ENCODE data around the gene TMEM184B.

GRCh38 chr22:38193580-38193979 is 79.2 kb downstream of the TMEM184B start:
- no peak for TF ChIP-seq CTCF (IDR thresholded peaks at IDR 0.05; ENCODE audit: insufficient read depth, low read length, poor library complexity, severe bottlenecking)
- TF ChIP-seq EZH2phosphoT487 (conservative IDR thresholded peaks at IDR 0.05; ENCODE audit: low read length) = no peak

Data from SU-DHL-6 (cell line).